CD4-positive, alpha-beta T cell treated with Interleukin-15 for 4 hours (primary cell): ENCODE measurements around the gene PTCD2.
"Not testable (repeated sequence)": the region's sequence is repeated elsewhere in the genome, so short reads cannot be mapped to it uniquely, and the experiment has no call there.

ENCODE experiments used
- DNase-seq: peaks from one replicate; pipeline ENCODE4 v3.0.0-alpha.2; 2020; ENCODE audit warnings: low spot score

PTCD2 gene

DNA sequence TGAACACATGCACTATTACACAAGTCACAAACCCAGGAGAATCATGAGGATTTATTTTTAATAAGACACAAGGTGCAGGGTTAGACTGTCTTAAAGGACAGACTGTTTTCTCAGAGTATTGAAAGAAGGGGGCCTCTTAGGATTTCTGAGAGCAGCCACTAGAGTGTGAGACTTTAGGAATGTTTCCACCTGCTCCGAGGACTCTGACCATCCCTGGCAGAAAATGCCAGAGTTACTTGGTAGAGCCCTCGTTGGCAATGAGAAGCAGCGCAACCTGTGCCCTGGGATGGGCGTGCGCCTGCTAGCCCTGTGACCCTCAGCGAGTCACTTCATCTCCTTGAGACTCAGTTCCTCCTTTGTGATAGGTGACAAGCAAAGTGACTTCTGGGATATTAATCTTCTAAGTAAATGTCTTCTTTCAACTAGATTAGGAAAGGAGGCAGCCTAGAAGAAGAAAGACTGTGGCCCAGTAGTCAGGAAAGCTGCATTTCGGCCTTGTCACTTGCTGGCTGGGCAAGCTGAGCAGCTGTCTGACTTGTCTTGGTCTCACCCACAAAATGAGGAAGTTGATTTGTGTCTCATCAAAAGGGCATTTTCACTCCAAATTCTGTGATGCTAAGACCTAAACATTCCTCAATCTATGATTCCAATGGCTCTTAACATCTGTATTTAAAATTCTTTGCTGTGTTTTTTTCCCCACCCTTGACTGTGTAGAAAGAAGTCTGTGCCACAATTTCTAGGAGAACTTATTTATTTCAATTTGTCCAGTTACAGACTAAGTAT, 60.5 kb downstream of the PTCD2 start:
- no peak for DNase-seq

- no peak for DNase-seq
Observed at GRCh38 chr5:72383280-72383679, 63.1 kb downstream of the PTCD2 start.

- no peak for DNase-seq
Observed at GRCh38 chr5:72383726-72384125, 63.6 kb downstream of the PTCD2 start.

DNA sequence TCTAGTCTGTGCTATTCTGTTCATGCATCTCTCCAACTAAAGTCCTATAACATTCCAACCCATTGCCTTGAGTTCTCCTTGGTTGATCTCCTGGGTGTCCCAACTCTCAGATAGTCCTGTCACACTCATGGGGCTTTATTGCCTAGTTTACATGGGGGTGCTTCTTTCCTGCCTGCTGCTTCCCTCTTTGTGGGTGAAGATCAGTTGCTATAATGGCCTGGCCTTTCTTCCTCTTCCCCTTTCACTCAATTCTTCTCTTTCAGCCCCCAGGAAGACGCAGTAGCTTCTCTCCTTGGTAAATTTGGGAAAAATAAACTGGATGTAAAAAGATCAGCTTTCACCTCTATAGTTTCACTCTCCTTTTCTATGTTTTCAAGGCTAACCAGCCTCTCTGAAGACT, 66.5 kb downstream of the PTCD2 start:
- DNase-seq: no peak

DNA sequence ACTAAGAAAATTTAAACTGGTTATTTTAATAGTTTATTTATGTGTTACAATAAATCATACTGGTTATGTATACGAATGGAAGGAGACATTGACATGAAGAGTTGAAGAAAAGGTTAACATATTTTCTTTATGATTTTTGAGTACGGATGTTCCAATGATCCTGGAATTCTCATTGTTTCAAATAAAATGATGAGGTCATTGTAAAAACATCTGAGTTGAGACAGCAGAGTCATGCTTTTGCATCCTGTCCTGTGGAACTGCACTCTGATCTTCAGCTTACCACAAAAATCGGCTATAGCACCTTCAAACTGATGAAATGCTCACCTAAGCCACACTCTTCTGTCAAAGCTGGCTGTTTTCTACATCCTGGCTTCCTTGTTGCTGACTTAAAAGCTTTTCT, 67.8 kb downstream of the PTCD2 start:
- no peak for DNase-seq

DNA sequence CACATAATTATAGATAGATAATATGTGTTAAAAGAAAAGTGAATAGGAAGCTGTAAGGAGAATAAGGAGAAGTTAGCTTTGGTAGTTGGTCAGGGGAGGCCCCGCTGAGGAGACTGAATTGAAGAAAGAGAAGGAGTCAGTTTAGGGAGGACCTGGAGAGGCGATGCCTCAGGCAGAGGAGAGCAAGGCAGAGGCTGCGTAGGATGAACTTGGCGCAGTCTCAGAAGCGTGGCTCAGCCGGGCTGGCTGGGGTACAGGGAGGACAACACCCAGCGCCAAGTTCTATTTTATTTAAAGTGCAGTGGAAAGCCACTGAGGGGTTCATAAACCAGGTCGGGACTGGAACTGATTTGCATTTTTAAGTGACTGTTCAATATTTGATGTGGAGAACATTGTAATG, 68.5 kb downstream of the PTCD2 start:
- DNase-seq: no peak

DNA sequence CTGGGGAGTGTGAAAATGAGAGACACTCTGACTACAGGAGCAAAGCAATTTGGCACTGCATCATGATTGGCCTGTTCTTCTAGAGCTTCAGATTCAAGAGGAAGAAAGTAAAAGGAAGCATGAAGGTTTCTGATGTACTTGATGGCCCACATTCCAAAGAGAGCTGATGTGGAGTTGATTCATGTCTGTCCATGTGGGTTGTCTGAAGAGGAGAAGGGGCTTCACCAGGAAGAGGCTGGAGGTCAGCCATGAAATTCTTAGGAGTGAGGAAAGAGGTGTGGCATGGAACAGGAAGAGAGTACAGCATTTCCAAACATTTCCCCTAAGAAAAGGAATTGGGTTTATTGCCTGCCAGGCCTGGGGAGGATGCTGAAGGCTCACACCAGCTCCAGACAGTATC, 70.7 kb downstream of the PTCD2 start:
- no peak for DNase-seq

DNA sequence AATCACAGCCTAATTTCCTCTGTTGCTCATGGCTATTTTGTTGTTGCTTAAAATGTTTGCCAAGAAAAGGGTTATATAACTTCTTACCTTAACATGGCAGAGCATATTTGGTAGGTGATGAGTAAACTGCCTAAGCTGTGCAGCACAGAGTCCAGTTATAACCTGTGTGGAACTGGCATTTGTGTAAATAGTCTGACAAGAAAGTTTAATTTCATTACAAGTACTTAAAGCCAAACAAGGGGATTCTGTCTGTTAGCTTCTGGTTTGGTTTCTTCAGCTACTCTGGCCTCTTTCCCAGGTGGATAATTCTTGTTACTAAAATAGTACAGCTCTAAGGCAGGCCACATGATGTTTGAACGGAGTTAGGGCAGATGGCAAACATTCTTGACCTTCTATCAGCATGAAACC, 72.2 kb downstream of the PTCD2 start:
- no peak for DNase-seq

DNA sequence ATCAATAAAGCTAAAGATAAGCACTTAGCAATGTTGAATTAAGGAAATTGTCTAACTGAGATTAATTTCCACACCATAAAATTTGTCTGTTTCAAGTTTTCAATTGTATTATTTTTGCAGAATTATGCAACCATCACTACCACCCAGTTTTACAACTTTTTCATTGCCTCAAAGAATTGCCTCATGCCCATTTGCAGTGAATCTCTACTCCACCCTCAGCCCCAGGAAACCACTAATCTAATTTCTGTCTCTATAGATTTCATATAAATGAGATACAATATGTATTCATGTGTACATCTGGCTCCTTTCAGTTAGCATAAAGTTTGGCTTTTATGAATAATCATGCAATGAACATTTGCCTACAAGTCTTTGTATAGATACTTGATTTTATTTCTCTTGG, 72.9 kb downstream of the PTCD2 start:
- no peak for DNase-seq

GRCh38 chr5:72394688-72395087, 74.5 kb downstream of the PTCD2 start:
- no peak for DNase-seq

DNA sequence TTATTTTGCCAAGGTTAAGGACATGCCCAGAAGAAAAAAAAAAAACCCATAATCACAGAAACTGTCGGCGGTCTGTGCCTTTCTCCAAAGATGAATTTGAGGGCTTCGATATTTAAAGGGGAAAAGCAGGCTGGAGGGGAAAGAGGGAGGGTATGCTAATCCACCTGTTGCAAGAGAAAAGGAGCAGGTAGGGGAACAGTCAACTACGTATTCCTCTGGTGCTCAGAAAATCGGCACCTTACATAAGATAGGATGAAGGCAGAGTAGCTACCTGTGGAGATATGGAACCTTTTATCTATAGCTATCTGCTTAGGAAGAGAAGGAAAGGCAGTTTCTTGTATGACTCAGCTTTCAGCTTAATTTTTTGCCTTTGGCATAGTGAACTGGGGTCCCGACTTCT, 77.7 kb downstream of the PTCD2 start:
- DNase-seq: no peak

- DNase-seq: no peak
Observed at GRCh38 chr5:72400950-72401349, 80.8 kb downstream of the PTCD2 start.

- DNase-seq: no peak
Observed at GRCh38 chr5:72402381-72402890, 82.3 kb downstream of the PTCD2 start.

- no peak for DNase-seq
Observed at GRCh38 chr5:72402959-72403628, 82.9 kb downstream of the PTCD2 start.

DNA sequence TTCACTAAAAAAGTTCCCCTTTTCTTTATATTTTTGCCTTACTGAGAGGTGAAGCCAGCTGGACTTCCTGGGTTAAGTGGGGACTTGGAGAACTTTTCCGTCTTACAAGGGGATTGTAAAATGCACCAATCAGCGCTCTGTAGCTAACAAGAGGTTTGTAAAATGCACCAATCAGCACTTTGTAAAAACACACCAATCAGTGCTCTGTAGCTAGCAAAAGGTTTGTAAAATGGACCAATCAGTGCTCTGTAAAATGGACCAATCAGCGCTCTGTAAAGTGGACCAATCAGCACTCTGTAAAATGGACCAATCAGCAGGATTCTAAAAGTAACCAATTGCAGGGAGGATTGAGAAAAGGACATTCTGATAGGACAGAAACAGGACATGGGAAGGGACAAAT, 84.6 kb downstream of the PTCD2 start:
- not testable (repeated sequence) for DNase-seq

GRCh38 chr5:72407078-72407477, 86.9 kb downstream of the PTCD2 start:
- no peak for DNase-seq

GRCh38 chr5:72407541-72407940, 87.4 kb downstream of the PTCD2 start:
- DNase-seq: no peak

- DNase-seq: no peak
Observed at GRCh38 chr5:72408127-72408526, 88.0 kb downstream of the PTCD2 start.

DNA sequence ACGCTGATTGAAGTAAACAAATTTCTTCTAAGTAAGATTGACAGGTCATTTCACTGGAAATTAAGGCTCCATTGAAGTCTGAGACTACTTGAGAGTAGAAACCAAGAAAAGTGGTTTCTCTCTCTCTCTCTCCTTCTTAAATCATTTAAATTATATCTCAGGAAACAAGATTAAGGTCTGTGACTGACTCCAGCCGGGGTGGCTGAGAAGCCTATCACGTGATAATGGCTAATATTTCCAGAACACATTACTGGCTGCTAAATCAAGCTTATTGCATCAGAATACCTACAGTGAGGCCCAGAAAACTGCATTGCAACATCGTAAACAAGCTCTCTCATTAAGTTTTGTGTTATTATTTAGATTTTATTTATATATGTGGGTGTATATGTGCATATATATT, 88.4 kb downstream of the PTCD2 start:
- DNase-seq: no peak

DNA sequence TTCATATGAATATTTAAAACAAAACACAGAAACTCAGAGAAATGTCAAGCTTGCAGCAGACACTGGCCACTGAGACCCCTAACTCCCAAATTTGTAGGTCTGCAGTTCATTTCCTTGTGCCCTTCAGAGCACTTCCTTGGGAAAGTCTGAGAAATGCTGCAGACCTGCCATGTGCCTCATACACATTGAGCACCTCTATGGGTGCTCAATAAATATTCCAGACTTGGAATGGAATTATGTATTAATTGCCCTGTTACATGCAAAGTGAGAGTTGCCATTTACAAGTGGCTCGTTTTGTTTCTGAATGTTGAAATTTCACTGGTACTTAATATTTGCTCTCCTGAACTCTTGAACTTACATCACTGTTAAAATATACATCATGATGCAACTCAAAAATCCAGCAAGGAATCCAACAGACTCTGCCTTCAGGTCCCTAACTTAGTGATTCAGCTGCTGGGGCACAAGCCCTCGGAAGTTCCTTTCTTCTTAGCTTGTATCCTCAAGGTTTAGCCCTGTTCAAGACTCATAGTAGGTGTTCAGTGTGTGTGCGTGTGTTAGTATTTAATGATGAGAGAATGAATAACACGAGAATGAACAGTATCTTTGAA, 90.6 kb downstream of the PTCD2 start:
- no peak for DNase-seq

- DNase-seq: no peak
Observed at GRCh38 chr5:72412283-72413055, 92.3 kb downstream of the PTCD2 start.

DNA sequence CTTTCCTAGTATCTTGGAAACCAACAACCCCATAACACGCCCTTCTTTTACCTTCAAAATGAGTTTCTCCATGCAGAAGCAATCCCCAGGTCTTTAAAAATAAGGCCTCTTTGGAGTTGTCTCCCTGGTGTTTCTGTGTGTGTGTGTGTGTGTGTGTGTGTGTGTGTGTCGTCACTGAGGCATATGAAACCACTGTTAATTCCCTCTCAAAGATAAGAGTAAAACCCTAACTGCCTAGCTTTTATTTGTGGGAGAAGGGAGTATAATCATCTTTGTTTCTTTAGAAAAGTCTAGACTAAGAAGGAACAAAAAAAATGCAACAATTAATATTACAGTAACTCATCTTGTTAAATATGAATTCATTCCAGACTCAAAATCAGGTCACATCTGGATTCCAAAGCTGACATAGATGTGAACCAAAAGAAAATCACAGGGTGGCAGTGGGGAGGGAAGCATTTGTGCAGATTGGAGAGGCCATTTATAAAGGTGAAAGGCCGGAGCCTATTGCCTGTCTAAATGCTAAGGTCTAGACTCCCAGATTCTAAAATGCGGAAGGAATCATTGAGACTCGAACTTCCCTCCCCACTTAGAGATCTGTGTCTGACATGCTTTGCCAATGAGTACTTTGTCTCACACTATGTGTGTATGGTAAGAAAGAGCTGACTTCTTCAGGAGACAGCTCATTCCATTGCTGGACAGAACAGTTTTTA, 95.6 kb downstream of the PTCD2 start:
- no peak for DNase-seq
